Stomach smooth muscle (tissue), 2 donors: ENCODE measurements around the gene ASS1.

Experiments used
- H3K27ac ChIP-seq: one replicate; pipeline ENCODE4 v1.7.0; 2013; ENCODE audit warnings: mild to moderate bottlenecking, low read length, inconsistent platforms
- H3K27me3 ChIP-seq, 2 donors: one replicate each; pipeline ENCODE4 v1.7.0; 2013; ENCODE audit warnings: low read length in 2 of 2; ENCODE audit not compliant: insufficient read depth in 2 of 2, control insufficient read depth in 1 of 2
- H3K36me3 ChIP-seq, 2 donors: one replicate each; pipeline ENCODE4 v1.7.0; 2013; ENCODE audit warnings: low read length in 2 of 2; ENCODE audit not compliant: control insufficient read depth in 2 of 2, insufficient read depth in 2 of 2
- H3K4me1 ChIP-seq: one replicate; pipeline ENCODE4 v1.7.0; 2013; ENCODE audit warnings: low read length; ENCODE audit not compliant: control insufficient read depth, insufficient read depth
- H3K4me3 ChIP-seq, 2 donors: one replicate each; pipeline ENCODE4 v1.7.0; 2013; ENCODE audit warnings: low read length in 2 of 2
- H3K9ac ChIP-seq, 2 donors: one replicate each; pipeline ENCODE4 v1.7.0; 2013; ENCODE audit warnings: low read length in 2 of 2, mild to moderate bottlenecking in 1 of 2
- H3K9me3 ChIP-seq, 2 donors: one replicate each; pipeline ENCODE4 v1.7.0; 2013; ENCODE audit warnings: low read length in 2 of 2; ENCODE audit not compliant: control insufficient read depth in 2 of 2
- donor health status: healthy.
- donor health status: Pancreatic carcinoma.

Gene ASS1

GRCh38 chr9:130521715-130522114 lies 77.0 kb downstream of the ASS1 start:
- H3K27ac ChIP-seq, result no peak overlapping the region
- no peaks in the 10 kb centered on the region for H3K36me3 ChIP-seq
- H3K4me3 ChIP-seq, result no peak overlapping the region
- no peak overlapping the region for H3K9ac ChIP-seq
- no peaks in the 10 kb centered on the region for H3K9me3 ChIP-seq
- H3K27me3 ChIP-seq, result peaks cover 4 to 8% of the 10 kb centered on the region in 2 donors
- no peaks in the 10 kb centered on the region for H3K4me1 ChIP-seq

- H3K9ac ChIP-seq, result no peak overlapping the region
- no peak overlapping the region for H3K27ac ChIP-seq
- H3K36me3 ChIP-seq, result no peaks in the 10 kb centered on the region
- no peaks in the 10 kb centered on the region for H3K4me1 ChIP-seq
- no peaks in the 10 kb centered on the region for H3K9me3 ChIP-seq
- H3K27me3 ChIP-seq, result peaks cover 4 to 8% of the 10 kb centered on the region in 2 donors
- no peak overlapping the region for H3K4me3 ChIP-seq
Measured at GRCh38 chr9:130522233-130522808, 77.6 kb downstream of the ASS1 start.

- Histone ChIP-seq H3K27ac (no peak overlapping the region), H3K9me3 (no peaks in the 10 kb centered on the region), H3K9ac (no peak overlapping the region), H3K4me3 (no peak overlapping the region), H3K36me3 (no peaks in the 10 kb centered on the region), H3K27me3 (peaks cover 4 to 8% of the 10 kb centered on the region in 2 donors), H3K4me1 (no peaks in the 10 kb centered on the region)
Measured at GRCh38 chr9:130523921-130524320, 79.2 kb downstream of the ASS1 start.

- Histone ChIP-seq H3K9ac (no peak overlapping the region), H3K27me3 (peaks cover 4 to 8% of the 10 kb centered on the region in 2 donors), H3K4me1 (no peaks in the 10 kb centered on the region), H3K36me3 (no peaks in the 10 kb centered on the region), H3K27ac (no peak overlapping the region), H3K4me3 (no peak overlapping the region), H3K9me3 (no peaks in the 10 kb centered on the region)
Measured at GRCh38 chr9:130526193-130526853, 81.6 kb downstream of the ASS1 start.

GRCh38 chr9:130526854-130527650 lies 82.3 kb downstream of the ASS1 start:
- H3K36me3 ChIP-seq, result no peaks in the 10 kb centered on the region
- H3K27me3 ChIP-seq, result peaks cover 4 to 8% of the 10 kb centered on the region in 2 donors
- no peak overlapping the region for H3K4me3 ChIP-seq
- H3K4me1 ChIP-seq, result no peaks in the 10 kb centered on the region
- no peaks in the 10 kb centered on the region for H3K9me3 ChIP-seq
- no peak overlapping the region for H3K27ac ChIP-seq
- no peak overlapping the region for H3K9ac ChIP-seq

GRCh38 chr9:130527651-130528310 lies 83.0 kb downstream of the ASS1 start:
- H3K27ac ChIP-seq, result no peak overlapping the region
- no peaks in the 10 kb centered on the region for H3K9me3 ChIP-seq
- no peak overlapping the region for H3K4me3 ChIP-seq
- H3K9ac ChIP-seq, result no peak overlapping the region
- H3K36me3 ChIP-seq, result no peaks in the 10 kb centered on the region
- H3K4me1 ChIP-seq, result no peaks in the 10 kb centered on the region
- H3K27me3 ChIP-seq, result peaks cover 4 to 8% of the 10 kb centered on the region in 2 donors

- Histone ChIP-seq H3K27ac (no peak overlapping the region), H3K9ac (no peak overlapping the region), H3K36me3 (no peaks in the 10 kb centered on the region), H3K4me3 (no peak overlapping the region), H3K27me3 (peaks cover 4% of the 10 kb centered on the region in 2 donors), H3K4me1 (no peaks in the 10 kb centered on the region), H3K9me3 (no peaks in the 10 kb centered on the region)
Measured at GRCh38 chr9:130528674-130529073, 83.9 kb downstream of the ASS1 start.

- H3K36me3 ChIP-seq, result no peaks in the 10 kb centered on the region
- H3K9me3 ChIP-seq, result no peaks in the 10 kb centered on the region
- H3K27ac ChIP-seq, result no peak overlapping the region
- peaks cover 5 to 11% of the 10 kb centered on the region in 2 donors for H3K27me3 ChIP-seq
- H3K4me1 ChIP-seq, result no peaks in the 10 kb centered on the region
- H3K9ac ChIP-seq, result no peak overlapping the region
- no peak overlapping the region for H3K4me3 ChIP-seq
Measured at GRCh38 chr9:130530938-130531337, 86.2 kb downstream of the ASS1 start.

- peaks cover 13 to 15% of the 10 kb centered on the region in 2 donors for H3K27me3 ChIP-seq
Measured at GRCh38 chr9:130531670-130532069, 86.9 kb downstream of the ASS1 start.

GRCh38 chr9:130532426-130533080 lies 87.8 kb downstream of the ASS1 start:
- Histone ChIP-seq H3K4me3 (no peak overlapping the region), H3K27ac (no peak overlapping the region), H3K36me3 (no peaks in the 10 kb centered on the region), H3K9ac (no peak overlapping the region), H3K4me1 (peaks cover 2% of the 10 kb centered on the region), H3K9me3 (no peaks in the 10 kb centered on the region), H3K27me3 (peaks cover 16 to 23% of the 10 kb centered on the region in 2 donors)

More at GRCh38 chr9:130531670-130532069, 86.9 kb downstream of the ASS1 start:
- no peaks in the 10 kb centered on the region for H3K36me3 ChIP-seq
- H3K27ac ChIP-seq, result no peak overlapping the region
- H3K9me3 ChIP-seq, result no peaks in the 10 kb centered on the region
- peaks cover 2% of the 10 kb centered on the region for H3K4me1 ChIP-seq
- no peak overlapping the region for H3K4me3 ChIP-seq
- H3K9ac ChIP-seq, result no peak overlapping the region
